ENCODE measurements around the gene MAMDC2.

The MAMDC2 gene, protein sequence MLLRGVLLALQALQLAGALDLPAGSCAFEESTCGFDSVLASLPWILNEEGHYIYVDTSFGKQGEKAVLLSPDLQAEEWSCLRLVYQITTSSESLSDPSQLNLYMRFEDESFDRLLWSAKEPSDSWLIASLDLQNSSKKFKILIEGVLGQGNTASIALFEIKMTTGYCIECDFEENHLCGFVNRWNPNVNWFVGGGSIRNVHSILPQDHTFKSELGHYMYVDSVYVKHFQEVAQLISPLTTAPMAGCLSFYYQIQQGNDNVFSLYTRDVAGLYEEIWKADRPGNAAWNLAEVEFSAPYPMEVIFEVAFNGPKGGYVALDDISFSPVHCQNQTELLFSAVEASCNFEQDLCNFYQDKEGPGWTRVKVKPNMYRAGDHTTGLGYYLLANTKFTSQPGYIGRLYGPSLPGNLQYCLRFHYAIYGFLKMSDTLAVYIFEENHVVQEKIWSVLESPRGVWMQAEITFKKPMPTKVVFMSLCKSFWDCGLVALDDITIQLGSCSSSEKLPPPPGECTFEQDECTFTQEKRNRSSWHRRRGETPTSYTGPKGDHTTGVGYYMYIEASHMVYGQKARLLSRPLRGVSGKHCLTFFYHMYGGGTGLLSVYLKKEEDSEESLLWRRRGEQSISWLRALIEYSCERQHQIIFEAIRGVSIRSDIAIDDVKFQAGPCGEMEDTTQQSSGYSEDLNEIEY

DNA sequence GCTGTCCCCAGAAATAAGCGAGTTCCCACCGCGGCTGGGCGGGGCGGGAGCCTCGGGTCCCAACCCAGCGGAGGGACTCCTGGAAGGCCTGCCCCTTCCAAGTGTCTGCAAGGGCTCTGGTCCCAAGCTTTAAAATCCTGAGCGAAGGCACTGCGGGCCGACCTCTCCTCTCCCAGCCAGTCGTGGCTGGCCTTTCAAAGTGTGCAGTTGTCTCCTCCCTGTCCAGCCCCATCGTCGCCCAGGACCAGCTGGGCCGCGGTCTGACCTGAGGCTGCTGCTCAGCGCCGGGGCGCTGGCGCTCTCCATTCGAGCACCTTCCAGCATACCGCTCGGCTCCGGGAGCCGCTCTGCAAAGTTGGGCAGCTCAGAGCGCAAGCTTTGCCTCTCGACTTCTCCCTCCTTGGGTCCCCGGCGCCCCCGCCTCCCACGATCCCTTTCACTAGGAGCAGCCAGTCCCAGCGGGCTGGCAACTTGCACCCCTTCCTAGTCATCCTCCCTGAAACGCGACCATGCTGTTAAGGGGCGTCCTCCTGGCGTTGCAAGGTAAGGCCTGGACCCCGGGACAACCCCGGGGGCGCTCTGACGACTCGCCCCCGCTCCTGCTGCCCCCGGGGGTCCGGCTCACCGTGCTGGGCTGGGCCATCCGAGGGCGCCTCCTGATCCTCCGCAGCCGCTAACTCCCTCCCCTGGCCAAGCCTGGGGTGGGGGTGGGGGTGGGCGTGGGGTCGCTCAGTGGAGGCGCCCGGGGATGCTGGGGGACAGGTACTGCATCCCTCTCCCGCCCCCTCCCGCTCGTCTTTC lies at the start of gene MAMDC2:
Gene MAMDC2 (plus strand): TSS at position 160 of the 801 bp plus-strand sequence. CDS start 350 bp downstream, at position 510.
- peak; percentile 29 to 34 for DNase-seq (ENCODE audit: low read depth in 2 of 2)
- peak within 1 kb of the TSS; percentile 47 to 56 for H3K4me3 ChIP-seq (replicated peaks in 1 of 2; ENCODE audit: low read depth in 2 of 2, low read length in 2 of 2)
- TF ChIP-seq, protein P1, sequence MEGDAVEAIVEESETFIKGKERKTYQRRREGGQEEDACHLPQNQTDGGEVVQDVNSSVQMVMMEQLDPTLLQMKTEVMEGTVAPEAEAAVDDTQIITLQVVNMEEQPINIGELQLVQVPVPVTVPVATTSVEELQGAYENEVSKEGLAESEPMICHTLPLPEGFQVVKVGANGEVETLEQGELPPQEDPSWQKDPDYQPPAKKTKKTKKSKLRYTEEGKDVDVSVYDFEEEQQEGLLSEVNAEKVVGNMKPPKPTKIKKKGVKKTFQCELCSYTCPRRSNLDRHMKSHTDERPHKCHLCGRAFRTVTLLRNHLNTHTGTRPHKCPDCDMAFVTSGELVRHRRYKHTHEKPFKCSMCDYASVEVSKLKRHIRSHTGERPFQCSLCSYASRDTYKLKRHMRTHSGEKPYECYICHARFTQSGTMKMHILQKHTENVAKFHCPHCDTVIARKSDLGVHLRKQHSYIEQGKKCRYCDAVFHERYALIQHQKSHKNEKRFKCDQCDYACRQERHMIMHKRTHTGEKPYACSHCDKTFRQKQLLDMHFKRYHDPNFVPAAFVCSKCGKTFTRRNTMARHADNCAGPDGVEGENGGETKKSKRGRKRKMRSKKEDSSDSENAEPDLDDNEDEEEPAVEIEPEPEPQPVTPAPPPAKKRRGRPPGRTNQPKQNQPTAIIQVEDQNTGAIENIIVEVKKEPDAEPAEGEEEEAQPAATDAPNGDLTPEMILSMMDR (IDR thresholded peaks at IDR 0.05; ENCODE audit: low read depth, low read length) = no peak

DNA sequence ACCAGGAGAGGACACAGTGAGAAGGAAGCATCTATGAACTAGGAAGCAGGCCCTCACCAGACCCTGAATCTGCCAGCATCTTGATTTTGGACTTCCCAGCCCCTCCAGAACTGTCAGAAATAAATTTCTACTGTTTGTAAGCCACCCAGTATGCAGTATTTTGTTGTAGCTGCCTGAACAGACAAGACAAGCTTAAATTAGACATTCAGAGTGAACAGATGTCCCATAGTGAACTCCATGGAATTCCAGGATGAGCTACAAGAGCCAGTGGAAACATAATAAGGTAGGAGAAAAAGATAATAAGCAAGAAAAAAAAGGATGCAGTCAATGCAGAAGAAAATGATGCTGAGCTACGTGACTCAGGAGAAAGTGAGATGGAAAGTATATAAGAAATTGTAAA lies 47.8 kb upstream of the MAMDC2 start:
- H3K4me3 ChIP-seq (replicated peaks in 1 of 2; ENCODE audit: low read depth in 2 of 2, low read length in 2 of 2) = no peak overlapping the region
- TF ChIP-seq, protein P1 (IDR thresholded peaks at IDR 0.05; ENCODE audit: low read depth, low read length) = no peak
- DNase-seq (ENCODE audit: low read depth in 2 of 2) = no peak

DNA sequence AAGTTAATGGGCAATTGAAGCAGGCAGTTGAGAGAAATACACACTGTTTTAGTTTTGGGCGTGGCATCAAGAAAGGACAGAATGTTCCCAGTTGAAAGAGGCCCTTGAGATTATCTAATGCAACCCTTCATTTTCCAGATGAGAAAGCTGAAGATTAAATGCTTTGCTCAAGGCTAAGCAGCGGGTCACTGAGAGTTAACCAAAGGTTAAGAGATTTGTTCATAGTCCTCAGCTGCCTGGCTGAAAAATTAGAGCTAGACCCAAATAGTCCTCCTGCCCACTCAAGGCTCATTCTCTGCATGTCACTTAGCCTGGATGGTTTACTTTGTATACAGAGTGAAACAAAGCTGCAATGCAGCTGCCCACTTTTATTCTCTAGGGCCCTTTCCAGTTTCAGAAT lies 46.7 kb upstream of the MAMDC2 start:
- TF ChIP-seq, protein P1 (IDR thresholded peaks at IDR 0.05; ENCODE audit: low read depth, low read length) = no peak
- no peak overlapping the region for H3K4me3 ChIP-seq (replicated peaks in 1 of 2; ENCODE audit: low read depth in 2 of 2, low read length in 2 of 2)
- peak; percentile 63 to 72 for DNase-seq (ENCODE audit: low read depth in 2 of 2)

DNA sequence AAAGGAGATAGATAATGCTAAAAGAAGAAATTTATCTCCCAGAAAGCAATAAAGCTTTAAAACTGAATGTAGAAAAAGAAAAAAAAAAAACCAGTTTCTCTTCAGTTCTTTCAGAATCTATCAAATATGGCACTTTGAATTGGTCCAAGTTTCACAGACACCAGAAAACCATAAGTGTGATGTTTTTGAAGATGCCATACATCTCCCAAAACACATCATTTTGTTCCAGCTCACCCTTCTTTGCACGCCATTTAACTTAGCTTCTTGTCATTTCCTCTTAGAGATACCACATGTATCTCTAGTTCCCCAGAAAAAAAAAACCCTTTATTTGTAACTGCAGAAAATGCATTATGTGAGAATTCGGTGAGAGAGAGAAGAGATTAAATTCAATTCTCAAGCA lies 46.1 kb upstream of the MAMDC2 start:
- TF ChIP-seq, protein P1 (IDR thresholded peaks at IDR 0.05; ENCODE audit: low read depth, low read length) = no peak
- no peak for DNase-seq (ENCODE audit: low read depth in 2 of 2)
- no peak overlapping the region for H3K4me3 ChIP-seq (replicated peaks in 1 of 2; ENCODE audit: low read depth in 2 of 2, low read length in 2 of 2)

DNA sequence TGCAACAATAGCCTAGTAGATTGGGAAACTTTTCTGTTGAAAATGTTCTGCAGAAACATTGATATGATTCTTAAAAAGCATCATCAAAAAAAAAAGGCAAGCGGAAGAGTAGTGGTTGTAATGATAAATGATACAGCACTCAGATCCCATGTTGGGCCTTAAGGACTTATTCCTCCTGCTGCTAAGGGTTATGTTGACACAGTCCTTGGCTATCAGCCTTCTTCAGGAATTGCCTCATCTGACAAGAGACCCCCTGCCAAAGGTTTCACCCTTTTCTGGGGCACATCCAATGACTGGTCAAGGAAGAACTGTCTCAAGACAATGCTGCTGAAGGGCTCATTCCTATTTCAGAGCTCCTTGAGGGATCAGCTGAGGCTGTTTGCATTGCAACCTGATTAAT lies 44.3 kb upstream of the MAMDC2 start:
- DNase-seq (ENCODE audit: low read depth in 2 of 2) = no peak
- no peak overlapping the region for H3K4me3 ChIP-seq (replicated peaks in 1 of 2; ENCODE audit: low read depth in 2 of 2, low read length in 2 of 2)
- TF ChIP-seq, protein P1 (IDR thresholded peaks at IDR 0.05; ENCODE audit: low read depth, low read length) = no peak

DNA sequence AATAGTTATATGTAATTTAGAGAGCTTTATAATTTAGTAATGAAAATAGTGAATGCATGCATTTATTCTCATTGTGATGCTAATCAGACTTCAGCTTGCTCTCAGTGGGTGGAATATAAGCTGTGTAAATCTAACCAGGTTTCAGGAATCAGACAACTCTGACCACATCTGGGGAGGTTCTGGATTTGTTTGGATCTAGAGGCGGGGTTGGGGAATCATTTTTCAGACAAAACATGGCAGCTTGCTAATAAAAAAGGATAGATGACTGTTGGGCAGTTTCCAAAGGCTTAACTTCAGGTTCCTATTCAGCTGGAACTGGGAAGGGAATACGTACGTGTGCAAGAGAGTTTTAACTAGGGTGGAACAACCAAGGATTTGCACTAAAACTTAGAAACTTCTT lies 43.2 kb upstream of the MAMDC2 start:
- DNase-seq (ENCODE audit: low read depth in 2 of 2) = no peak
- TF ChIP-seq, protein P1 (IDR thresholded peaks at IDR 0.05; ENCODE audit: low read depth, low read length) = no peak
- H3K4me3 ChIP-seq (replicated peaks in 1 of 2; ENCODE audit: low read depth in 2 of 2, low read length in 2 of 2) = no peak overlapping the region
